Stimulated activated memory B cell treated with anti-CD40 and anti-IgM and Interleukin-4, amounts not matched to agents 10 μg/mL and 1 μg/mL and 100 μg/mL, for 72 hours (primary cell): ENCODE data around the gene CENPL.
A peak's percentile ranks its signal among the peaks of the same experiment; 100 is the strongest.
"Not testable (repeated sequence)": the region's sequence is repeated elsewhere in the genome, so short reads cannot be mapped to it uniquely, and the experiment has no call there.

Experiments used
- ATAC-seq: fragments of 150-1000 bp; cut with Tn5 transposase; 2 replicates; pipeline ENCODE4 v1.10.0; 2021
- H3K27ac Mint-ChIP-seq: one replicate; pipeline ENCODE4 v1.8.0; 2022; ENCODE audit warnings: mild to moderate bottlenecking, mixed read lengths
- H3K27me3 Mint-ChIP-seq: one replicate; pipeline ENCODE4 v1.8.0; 2022; ENCODE audit warnings: mixed read lengths
- H3K36me3 Mint-ChIP-seq: one replicate; pipeline ENCODE4 v1.8.0; 2022; ENCODE audit warnings: mixed read lengths
- H3K4me1 Mint-ChIP-seq: one replicate; pipeline ENCODE4 v1.8.0; 2022; ENCODE audit warnings: mixed read lengths
- H3K4me3 Mint-ChIP-seq: one replicate; pipeline ENCODE4 v1.8.0; 2022; ENCODE audit warnings: mild to moderate bottlenecking, moderate library complexity, mixed read lengths
- H3K9me3 Mint-ChIP-seq: one replicate; pipeline ENCODE4 v1.8.0; 2022; ENCODE audit warnings: mixed read lengths

Gene CENPL

DNA sequence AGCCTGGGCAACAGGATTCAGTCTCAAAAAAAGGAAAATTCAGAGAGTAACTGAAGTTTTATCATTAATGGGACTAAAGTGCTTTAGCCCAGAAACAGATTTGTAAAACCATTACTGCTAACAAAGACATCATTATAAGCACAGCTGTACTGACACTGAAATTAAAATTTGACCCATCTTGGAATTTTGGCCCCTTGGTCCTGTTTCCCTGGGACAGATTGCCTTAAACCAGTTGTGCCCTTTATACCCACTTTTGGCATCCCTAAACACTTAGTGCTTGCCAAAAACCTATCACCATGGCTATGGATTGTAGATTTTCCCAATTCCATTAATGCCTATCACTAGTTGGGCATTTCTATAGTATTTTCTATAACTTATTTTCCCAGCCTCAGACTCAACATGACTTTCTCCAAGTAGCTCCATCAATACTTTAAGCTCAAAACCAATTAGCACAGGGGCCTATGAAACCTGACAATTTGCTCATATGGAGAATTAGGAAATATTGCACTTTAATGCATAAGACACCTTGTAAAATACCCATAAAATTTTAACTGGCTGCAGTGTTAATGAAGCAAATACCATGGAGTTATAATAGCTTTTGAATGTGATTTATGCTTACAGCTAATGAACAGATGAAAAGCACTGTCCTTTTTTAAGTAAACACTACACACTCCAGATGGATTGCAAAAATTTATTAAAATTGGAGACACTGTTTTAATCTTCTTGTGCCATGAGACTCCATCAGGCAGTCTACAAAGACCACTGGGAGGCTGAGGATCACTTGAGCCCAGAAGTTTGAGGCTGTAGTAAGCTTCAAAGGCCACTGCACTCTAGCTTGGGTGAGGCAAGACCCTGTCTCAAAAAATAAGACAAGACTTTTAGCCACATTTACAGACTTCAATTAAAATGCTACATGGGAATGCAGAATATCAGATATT lies 38.8 kb upstream of the CENPL start:
- no peak for ATAC-seq
- Mint-ChIP-seq H3K4me1 (peaks cover 49% of the 10 kb centered on the region), H3K27me3 (no peaks in the 10 kb centered on the region), H3K9me3 (no peaks in the 10 kb centered on the region), H3K27ac (peak overlapping the region; percentile 84), H3K4me3 (peak overlapping the region; percentile 44), H3K36me3 (peaks cover 61% of the 10 kb centered on the region)

DNA sequence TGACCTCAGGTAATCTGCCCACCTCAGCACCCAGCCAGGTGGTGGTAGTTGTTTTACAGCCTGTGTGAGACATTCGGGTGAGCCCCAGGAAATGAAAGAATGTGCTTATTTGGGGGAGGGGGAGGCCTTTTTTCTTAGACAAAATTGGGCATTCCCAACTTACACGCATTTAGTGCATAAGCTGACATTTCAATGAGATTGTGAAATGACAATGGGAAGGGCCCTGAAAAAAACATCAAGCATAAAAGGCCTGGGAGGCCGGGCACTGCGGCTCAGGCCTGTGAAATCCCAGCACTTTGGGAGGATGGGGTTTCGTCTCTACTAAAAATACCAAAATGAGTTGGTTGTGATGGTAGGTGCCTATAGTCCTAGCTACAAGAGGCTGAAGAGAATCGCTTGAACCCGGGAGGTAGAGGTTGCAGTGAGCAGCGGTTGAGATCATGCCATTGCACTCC lies 38.1 kb upstream of the CENPL start:
- H3K4me1 Mint-ChIP-seq: peaks cover 49% of the 10 kb centered on the region
- H3K36me3 Mint-ChIP-seq: peaks cover 61% of the 10 kb centered on the region
- no peaks in the 10 kb centered on the region for H3K27me3 Mint-ChIP-seq
- peak overlapping the region; percentile 84 for H3K27ac Mint-ChIP-seq
- ATAC-seq: no peak
- H3K9me3 Mint-ChIP-seq: no peaks in the 10 kb centered on the region
- peak overlapping the region; percentile 31 for H3K4me3 Mint-ChIP-seq

DNA sequence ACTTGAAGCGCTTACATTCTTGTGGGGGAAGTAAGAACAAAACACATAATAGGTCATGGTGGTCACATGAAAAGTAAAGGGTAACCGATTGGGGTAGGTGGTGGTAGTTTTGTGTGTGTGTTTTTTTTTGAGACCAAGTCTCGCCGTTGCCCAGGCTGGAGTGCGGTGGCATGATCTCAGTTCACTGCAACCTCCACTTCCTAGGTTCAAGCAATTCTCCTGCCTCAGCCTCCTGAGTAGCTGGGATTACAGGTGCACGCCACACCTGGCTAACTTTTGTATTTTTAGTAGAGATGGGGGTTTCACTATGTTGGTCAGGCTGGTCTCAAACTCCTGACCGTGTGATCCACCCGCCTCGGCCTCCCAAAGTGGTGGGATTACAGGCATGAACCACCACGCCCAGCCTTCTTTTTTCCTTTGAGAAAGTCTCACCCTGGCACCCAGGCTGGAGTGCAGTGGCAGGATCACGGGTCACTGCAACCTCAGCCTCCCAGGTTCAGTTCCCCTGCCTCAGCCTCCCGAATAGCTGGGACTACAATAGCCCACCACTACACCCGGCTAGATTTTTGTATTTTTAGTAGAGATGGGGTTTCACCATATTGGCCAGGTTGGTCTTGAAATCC lies 37.6 kb upstream of the CENPL start:
- ATAC-seq: peak; percentile 46
- H3K36me3 Mint-ChIP-seq: peaks cover 60% of the 10 kb centered on the region
- peaks cover 49% of the 10 kb centered on the region for H3K4me1 Mint-ChIP-seq
- not testable (repeated sequence) for H3K27me3 Mint-ChIP-seq, H3K9me3 Mint-ChIP-seq
- peak overlapping the region; percentile 31 for H3K4me3 Mint-ChIP-seq
- H3K27ac Mint-ChIP-seq: peak overlapping the region; percentile 84

DNA sequence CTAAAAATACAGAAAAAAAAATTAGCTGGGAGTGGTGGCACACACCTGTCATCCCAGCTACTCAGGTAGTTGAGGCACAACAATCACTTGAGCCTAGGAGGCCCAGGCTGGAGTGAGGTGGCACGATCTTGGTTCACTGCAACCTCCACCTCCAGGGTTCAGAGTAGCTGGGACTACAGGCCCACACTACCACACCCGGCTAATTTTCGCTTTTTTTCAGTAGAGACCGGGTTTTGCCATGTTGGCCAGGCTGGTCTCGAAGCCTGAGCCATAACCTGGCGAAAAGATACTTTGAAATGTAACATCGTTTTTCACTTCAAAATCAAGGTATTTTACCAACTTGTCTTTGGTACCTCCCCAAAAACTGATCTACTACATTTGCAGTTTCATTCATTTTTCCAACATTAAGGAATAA lies 37.1 kb upstream of the CENPL start:
- Mint-ChIP-seq H3K36me3 (peaks cover 55% of the 10 kb centered on the region), H3K4me3 (no peak overlapping the region), H3K27ac (peak overlapping the region; percentile 84), H3K27me3 (no peaks in the 10 kb centered on the region), H3K4me1 (peaks cover 43% of the 10 kb centered on the region), H3K9me3 (no peaks in the 10 kb centered on the region)
- ATAC-seq: peak; percentile 46

DNA sequence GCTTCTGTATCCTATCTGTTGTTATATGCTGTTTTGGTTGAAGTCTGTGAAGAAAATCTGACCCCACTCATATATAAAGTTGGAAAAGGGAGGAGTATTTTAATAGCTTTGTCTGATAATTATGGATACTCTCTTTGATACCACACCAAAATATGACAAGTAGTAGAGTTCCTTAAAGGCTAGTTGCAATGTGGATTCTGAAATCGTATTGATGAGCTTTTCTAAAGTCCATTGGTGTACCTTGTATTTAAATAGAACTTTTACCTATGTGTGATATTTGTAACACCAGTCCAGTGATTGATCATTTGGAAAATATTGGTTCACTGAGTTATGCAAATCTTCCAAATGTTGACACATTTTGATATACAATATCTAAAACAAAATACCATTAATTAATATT lies 35.4 kb upstream of the CENPL start:
- Mint-ChIP-seq H3K4me1 (peaks cover 27% of the 10 kb centered on the region), H3K27ac (no peak overlapping the region), H3K36me3 (peaks cover 52% of the 10 kb centered on the region), H3K27me3 (no peaks in the 10 kb centered on the region), H3K4me3 (no peak overlapping the region), H3K9me3 (no peaks in the 10 kb centered on the region)
- no peak for ATAC-seq

DNA sequence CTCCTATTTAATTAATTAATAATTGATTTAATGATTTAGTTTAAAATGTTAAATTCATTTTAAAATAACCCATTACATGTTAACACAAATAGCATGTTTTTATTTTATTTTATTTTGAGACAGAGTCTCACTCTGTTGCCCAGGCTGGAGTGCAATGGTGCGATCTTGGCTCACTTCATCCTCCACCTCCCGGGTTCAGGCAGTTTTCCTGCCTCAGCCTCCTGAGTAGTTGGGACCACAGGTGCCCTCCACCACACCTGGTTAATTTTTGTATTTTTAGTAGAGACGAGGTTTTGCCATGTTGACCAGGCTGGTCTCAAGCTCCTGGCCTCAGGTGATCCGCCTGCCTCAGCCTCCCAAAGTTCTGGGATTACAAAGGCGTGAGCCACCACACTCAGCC lies 34.9 kb upstream of the CENPL start:
- not testable (repeated sequence) for H3K4me3 Mint-ChIP-seq, H3K27ac Mint-ChIP-seq, H3K9me3 Mint-ChIP-seq, ATAC-seq, H3K27me3 Mint-ChIP-seq
- H3K36me3 Mint-ChIP-seq: peaks cover 52% of the 10 kb centered on the region
- peaks cover 22% of the 10 kb centered on the region for H3K4me1 Mint-ChIP-seq

DNA sequence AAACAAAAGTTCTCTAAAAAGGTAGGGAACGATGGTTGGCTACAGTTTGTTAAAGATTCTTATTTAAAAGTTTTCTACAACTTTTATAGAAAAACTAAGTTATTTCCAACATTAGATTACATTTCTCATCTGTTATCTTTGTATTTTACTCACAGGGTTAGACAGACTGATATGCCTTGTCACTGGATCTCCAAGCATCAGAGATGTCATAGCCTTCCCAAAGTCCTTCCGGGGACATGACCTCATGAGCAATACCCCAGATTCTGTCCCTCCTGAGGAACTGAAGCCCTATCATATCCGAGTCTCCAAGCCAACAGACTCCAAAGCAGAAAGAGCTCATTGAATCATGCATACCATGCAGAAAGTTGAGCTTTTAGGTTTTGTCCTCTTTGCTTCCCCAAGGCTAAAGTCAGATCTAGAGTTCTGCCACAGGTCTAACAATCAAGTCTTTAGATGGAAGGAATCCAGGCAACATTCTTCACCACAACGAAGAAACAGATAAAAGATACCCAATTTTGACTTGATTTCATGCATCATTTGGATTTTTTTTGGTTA lies 32.8 kb upstream of the CENPL start:
- H3K4me3 Mint-ChIP-seq: no peak overlapping the region
- no peaks in the 10 kb centered on the region for H3K9me3 Mint-ChIP-seq
- H3K27me3 Mint-ChIP-seq: no peaks in the 10 kb centered on the region
- H3K36me3 Mint-ChIP-seq: peaks cover 46% of the 10 kb centered on the region
- H3K27ac Mint-ChIP-seq: no peak overlapping the region
- ATAC-seq: no peak
- H3K4me1 Mint-ChIP-seq: peaks cover 1% of the 10 kb centered on the region

DNA sequence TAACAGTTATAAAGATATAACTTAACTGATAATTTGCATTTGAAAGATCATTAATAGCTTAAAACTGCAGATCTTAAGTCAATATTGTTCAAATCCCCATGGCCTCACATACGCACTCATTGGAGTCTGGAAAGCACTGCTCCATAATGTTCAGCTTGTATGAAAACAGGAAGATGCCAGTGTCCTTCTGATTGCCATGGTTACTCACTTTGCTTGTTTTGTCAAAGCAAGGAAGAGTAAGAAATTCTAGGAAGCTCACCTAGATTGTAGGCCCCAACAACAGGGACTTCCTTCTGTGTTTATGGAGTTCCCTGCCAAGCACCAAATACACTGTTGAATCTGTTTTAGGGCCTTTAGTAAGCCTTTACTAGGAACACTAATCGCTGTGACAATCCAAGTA lies 32.2 kb upstream of the CENPL start:
- Mint-ChIP-seq H3K36me3 (peaks cover 43% of the 10 kb centered on the region), H3K27me3 (no peaks in the 10 kb centered on the region), H3K9me3 (no peaks in the 10 kb centered on the region), H3K27ac (no peak overlapping the region), H3K4me3 (no peak overlapping the region), H3K4me1 (no peaks in the 10 kb centered on the region)
- ATAC-seq: no peak

DNA sequence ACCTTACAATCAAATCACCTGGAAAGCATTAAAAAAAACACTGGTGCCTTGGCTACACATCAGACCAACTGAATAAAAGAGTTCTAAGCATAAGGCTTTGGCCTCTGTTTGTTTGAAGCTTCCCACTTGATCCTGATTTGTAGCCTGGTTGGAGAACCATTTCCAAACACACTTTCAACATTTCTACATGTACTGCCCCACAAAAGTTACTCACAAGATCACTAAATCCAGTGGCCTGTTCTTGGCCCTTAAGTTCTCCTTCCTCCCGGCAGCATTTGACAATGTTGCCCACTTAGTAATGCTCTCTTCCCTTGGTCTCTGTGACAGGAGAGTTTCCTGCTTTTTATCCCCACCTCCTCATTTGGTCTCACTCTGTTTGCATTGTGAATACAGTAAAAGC lies 31.3 kb upstream of the CENPL start:
- peaks cover 45% of the 10 kb centered on the region for H3K36me3 Mint-ChIP-seq

DNA sequence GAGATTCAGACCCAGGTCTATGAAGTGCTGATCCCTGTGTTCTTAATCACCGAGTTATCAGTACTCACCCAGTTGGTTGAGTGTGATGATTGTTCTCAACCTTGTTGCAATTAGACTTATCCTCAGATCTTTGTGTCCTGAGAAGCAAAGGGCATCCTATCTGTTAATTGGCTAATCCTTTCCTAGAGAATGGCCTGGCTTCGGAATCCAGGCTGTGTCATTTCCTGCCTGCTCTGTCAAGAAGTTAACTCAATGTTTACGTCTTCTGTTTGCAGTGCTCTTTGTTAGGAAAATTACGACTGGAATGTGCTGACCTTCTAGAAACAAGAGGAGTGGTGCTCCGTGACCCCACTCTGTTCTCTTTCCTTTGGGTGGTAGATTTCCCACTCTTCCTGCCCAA lies 28.4 kb upstream of the CENPL start:
- peak overlapping the region; percentile 19 for H3K27ac Mint-ChIP-seq
- H3K36me3 Mint-ChIP-seq: peaks cover 49% of the 10 kb centered on the region

More for the DNA sequence above, 31.3 kb upstream of the CENPL start:
- peak overlapping the region; percentile 4 for H3K27ac Mint-ChIP-seq
- H3K4me3 Mint-ChIP-seq: no peak overlapping the region
- H3K9me3 Mint-ChIP-seq: no peaks in the 10 kb centered on the region
- no peaks in the 10 kb centered on the region for H3K27me3 Mint-ChIP-seq
- no peak for ATAC-seq
- H3K4me1 Mint-ChIP-seq: no peaks in the 10 kb centered on the region

DNA sequence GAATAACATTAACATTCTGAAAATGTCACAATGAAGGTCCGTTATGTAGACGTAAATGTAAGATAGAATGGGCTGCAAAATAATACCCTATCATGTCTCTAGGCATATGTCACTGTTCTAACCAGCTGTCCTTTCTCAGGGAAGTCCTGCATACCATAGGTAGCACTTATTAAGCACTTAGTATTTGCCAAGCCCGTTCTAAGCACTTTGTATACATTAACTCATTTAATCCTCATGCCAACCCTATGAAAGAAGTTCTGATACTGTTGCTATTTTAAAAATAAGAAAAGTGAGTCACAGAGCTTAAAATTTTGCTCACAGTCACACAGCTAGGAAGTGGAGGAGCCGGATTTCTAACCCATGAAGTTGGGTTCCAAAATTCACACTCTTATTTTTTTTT lies 27.4 kb upstream of the CENPL start:
- no peak overlapping the region for H3K4me3 Mint-ChIP-seq
- H3K9me3 Mint-ChIP-seq: no peaks in the 10 kb centered on the region
- peaks cover 52% of the 10 kb centered on the region for H3K36me3 Mint-ChIP-seq
- H3K27ac Mint-ChIP-seq: no peak overlapping the region
- no peaks in the 10 kb centered on the region for H3K4me1 Mint-ChIP-seq
- H3K27me3 Mint-ChIP-seq: no peaks in the 10 kb centered on the region
- ATAC-seq: no peak

More for the DNA sequence above, 28.4 kb upstream of the CENPL start:
- H3K4me3 Mint-ChIP-seq: no peak overlapping the region
- no peaks in the 10 kb centered on the region for H3K4me1 Mint-ChIP-seq
- ATAC-seq: no peak
- H3K9me3 Mint-ChIP-seq: no peaks in the 10 kb centered on the region
- H3K27me3 Mint-ChIP-seq: no peaks in the 10 kb centered on the region

DNA sequence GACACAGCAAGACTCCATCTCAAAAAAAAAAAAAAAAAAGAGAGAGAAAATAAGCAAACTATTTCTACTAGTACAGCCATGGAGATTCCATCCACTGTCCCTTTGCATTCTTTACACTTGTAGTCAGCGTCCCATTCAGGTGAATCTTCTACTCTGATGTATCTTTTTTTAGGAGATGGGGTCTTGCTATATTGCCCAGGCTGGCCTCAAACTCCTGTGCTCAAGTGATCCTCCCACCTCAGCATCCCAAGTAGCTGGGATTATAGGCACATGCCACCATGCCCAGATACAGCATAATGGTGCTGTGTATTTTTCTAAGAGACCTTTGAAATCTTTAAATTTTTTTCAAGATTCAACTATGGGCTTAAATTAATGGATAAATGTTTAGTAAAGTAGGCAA lies 8.1 kb upstream of the CENPL start:
- Mint-ChIP-seq H3K9me3 (no peaks in the 10 kb centered on the region), H3K4me1 (no peaks in the 10 kb centered on the region), H3K36me3 (peaks cover 32% of the 10 kb centered on the region), H3K27me3 (no peaks in the 10 kb centered on the region), H3K27ac (no peak overlapping the region), H3K4me3 (no peak overlapping the region)
- ATAC-seq: no peak

DNA sequence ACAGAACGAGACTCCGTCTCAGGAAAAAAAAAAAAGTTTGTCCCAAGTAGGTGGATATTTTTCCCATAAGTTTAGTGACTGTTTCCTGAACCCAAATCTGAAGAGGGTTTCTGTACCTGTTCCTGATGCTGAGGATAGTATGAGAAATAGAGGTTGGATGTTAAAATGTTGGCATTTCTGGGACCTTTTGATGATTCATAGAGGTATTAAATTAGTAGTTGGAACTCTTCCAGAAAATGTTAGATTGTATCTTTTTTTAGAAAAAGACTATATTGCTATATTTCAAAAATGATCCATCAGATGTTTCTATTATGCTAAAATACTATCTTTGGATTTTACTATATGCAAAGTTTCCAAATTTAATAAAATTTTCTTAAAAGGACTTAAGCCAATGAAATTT lies 2.9 kb upstream of the CENPL start:
- H3K4me1 Mint-ChIP-seq: peaks cover 26% of the 10 kb centered on the region
- H3K27ac Mint-ChIP-seq: no peak overlapping the region
- H3K27me3 Mint-ChIP-seq: no peaks in the 10 kb centered on the region
- peaks cover 23% of the 10 kb centered on the region for H3K36me3 Mint-ChIP-seq
- no peak overlapping the region for H3K4me3 Mint-ChIP-seq
- no peak for ATAC-seq
- no peaks in the 10 kb centered on the region for H3K9me3 Mint-ChIP-seq

DNA sequence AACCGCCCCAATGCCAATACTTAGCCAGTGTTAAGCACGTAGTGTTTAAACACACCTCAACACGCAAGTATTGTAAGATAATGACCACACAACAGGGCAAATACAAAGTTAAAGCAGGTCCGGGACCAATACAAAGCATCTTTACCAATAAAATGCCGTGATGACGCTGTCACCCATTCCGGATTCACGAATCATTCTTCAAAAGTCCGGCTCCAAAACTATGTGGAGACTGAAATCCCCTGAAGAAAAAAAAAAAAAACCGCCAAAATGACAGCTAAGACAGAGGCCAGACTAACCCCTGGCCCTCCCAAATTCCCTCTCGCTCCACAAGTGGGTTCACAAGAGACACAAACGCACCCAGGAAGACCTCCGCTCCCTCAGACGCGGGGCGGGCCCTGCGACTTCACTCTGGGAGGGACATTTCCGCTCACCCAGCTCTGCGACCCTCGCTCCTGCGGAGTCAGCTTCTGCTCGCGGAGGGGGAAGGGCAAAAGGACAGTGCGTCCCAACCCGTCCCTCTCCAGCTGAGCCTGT lies 835 bp downstream of the CENPL start:
- Mint-ChIP-seq H3K27ac (peak overlapping the region; percentile 97), H3K27me3 (no peaks in the 10 kb centered on the region), H3K36me3 (peaks cover 25% of the 10 kb centered on the region), H3K4me1 (peaks cover 42% of the 10 kb centered on the region), H3K4me3 (peak overlapping the region; percentile 96), H3K9me3 (no peaks in the 10 kb centered on the region)
- peak; percentile 49 for ATAC-seq

DNA sequence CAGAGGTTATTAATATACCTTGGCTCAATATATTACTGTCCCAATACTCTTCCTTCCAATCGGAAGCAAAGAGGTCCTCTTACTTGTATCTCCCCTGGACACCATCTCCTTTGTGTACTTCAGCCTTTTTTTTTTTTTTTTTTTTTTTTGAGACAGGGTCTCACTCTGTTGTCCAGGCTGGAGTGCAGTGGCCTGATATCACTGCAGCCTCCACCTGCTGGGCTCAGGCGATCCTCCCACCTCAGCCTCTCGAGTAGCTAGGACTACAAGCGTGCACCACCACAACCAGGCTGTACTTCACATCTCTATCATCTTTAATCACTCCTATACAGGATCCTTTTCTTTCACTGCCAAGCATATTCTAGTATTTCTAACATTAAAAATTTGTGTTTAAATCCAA lies 3.0 kb downstream of the CENPL start:
- Mint-ChIP-seq H3K9me3 (no peaks in the 10 kb centered on the region), H3K36me3 (peaks cover 30% of the 10 kb centered on the region), H3K27ac (peak overlapping the region; percentile 13), H3K27me3 (no peaks in the 10 kb centered on the region), H3K4me1 (peaks cover 42% of the 10 kb centered on the region), H3K4me3 (no peak overlapping the region)
- no peak for ATAC-seq
